Hepatocyte (in vitro differentiated cells): ENCODE results near the gene ANKS1B. TPM values are rescaled to one million over a fixed set of nuclear protein-coding genes. Genes with fewer than 3 reads are reported as not detected.

Source experiments
- DNase-seq: peaks from one replicate; pipeline ENCODE4 v3.0.0-alpha.2; 2016; ENCODE audit warnings: low spot score
- H2AFZ ChIP-seq: fragments of 200-600 bp; sonication (generic); 2 replicates; pipeline ENCODE4 v1.6.0; 2016; ENCODE audit warnings: antibody characterized with exemption, mild to moderate bottlenecking
- H3K27ac ChIP-seq: fragments of 200-600 bp; sonication (generic); 2 replicates; pipeline ENCODE4 v1.5.1; 2016; ENCODE audit warnings: mild to moderate bottlenecking
- H3K27me3 ChIP-seq: fragments of 200-600 bp; sonication (generic); 2 replicates; pipeline ENCODE4 v1.6.1; 2016
- H3K36me3 ChIP-seq: fragments of 200-600 bp; sonication (generic); replicated peaks from 2 replicates; pipeline ENCODE4 v1.5.1; 2016; ENCODE audit warnings: low read depth; ENCODE audit not compliant: insufficient read depth
- H3K4me1 ChIP-seq: fragments of 200-600 bp; sonication (generic); 2 replicates; pipeline ENCODE4 v1.5.1; 2016; ENCODE audit warnings: mild to moderate bottlenecking, moderate library complexity; ENCODE audit not compliant: insufficient read depth
- H3K4me2 ChIP-seq: fragments of 200-600 bp; sonication (generic); 2 replicates; pipeline ENCODE4 v1.6.0; 2016
- H3K4me3 ChIP-seq: fragments of 200-600 bp; sonication (generic); 2 replicates; pipeline ENCODE4 v1.5.1; 2016; ENCODE audit warnings: mild to moderate bottlenecking
- H3K79me2 ChIP-seq: fragments of 200-600 bp; sonication (generic); 2 replicates; pipeline ENCODE4 v1.6.0; 2017; ENCODE audit warnings: mild to moderate bottlenecking
- H3K9me2 ChIP-seq: fragments of 200-600 bp; sonication (generic); replicated peaks from 2 replicates; pipeline ENCODE4 v1.6.0; 2017; ENCODE audit warnings: mild to moderate bottlenecking; ENCODE audit not compliant: insufficient read depth
- H3K9me3 ChIP-seq: fragments of 200-600 bp; sonication (generic); 2 replicates; pipeline ENCODE4 v1.5.1; 2016; ENCODE audit warnings: low read depth, mild to moderate bottlenecking
- H4K20me1 ChIP-seq: fragments of 200-600 bp; sonication (generic); 2 replicates; pipeline ENCODE4 v1.6.0; 2016; ENCODE audit warnings: mild to moderate bottlenecking; ENCODE audit not compliant: insufficient read depth, poor library complexity, severe bottlenecking
- CTCF ChIP-seq: fragments of 200-600 bp; sonication (generic); IDR thresholded peaks from 2 replicates; pipeline ENCODE4 v1.5.1; 2016; ENCODE audit warnings: antibody characterized with exemption, mild to moderate bottlenecking; ENCODE audit not compliant: poor library complexity
- EZH2 ChIP-seq: fragments of 200-600 bp; sonication (generic); IDR thresholded peaks from 2 replicates; pipeline ENCODE4 v1.6.1; 2016; ENCODE audit warnings: antibody characterized with exemption, mild to moderate bottlenecking, borderline replicate concordance
- EZH2phosphoT487 ChIP-seq: fragments of 200-600 bp; sonication (generic); IDR thresholded peaks from one replicate; pipeline ENCODE4 v1.6.1; 2018; ENCODE audit warnings: antibody characterized with exemption, mild to moderate bottlenecking, low read depth, moderate library complexity; ENCODE audit not compliant: unreplicated experiment, severe bottlenecking
- WGBS: methylation state at CpG from one replicate; pipeline ENCODE4 v1.1.6; 2016; ENCODE audit warnings: low lambda C conversion rate; ENCODE audit errors: missing lambda C conversion rate; 5-methylcytosine and 5-hydroxymethylcytosine counted together
- polyA plus RNA-seq: library from polyadenylated mRNA; unstranded; fragments of >200 nt; fragmentation: Nextera tagmentation; extraction: Ambion mirVana; gene quantifications from 2 replicates; pipeline ENCODE4 v1.2.1, GENCODE V29; 2016
- total RNA-seq: library from RNA; depleted of rRNA; stranded (reverse); fragments of >200 nt; gene quantifications from 2 replicates; pipeline ENCODE4 v1.2.3, GENCODE V29; 2014

Gene ANKS1B
- total and polyA plus RNA-seq, 2 experiments from 2014 or later, result 1.6 to 2.2 TPM

DNA sequence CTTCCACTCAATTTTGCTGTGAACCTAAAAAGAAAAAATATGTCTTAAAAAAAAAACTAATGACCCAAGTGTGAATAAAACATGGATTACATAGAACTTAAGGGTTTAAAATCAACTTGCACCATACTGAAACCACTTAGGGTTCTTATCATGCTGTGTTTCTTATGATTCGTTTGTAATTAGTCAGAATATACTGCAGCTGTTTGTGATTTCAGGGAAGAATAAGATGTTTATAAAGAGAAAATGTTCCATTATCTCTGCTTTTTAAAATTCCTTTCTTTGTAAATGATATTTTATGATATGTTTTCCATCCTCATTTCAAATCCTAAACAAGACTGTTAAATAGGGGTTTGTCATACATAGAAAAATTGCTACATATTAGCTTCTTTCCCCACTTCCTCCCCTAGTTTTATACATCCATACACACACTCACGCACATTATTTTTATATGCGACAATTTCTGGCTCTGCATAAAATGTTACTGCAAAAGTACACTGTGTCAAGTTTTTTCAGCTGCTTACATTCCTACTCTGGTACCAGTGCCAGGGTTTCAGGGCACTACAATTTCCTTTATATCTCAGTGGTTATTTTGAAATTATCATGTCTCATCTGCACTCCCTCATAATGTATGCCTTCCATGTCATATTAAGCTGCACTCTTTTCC lies 612.3 kb downstream of the ANKS1B start:
- no peak for DNase-seq
- Histone ChIP-seq H3K27me3 (no peaks in the 10 kb centered on the region), H2AFZ (no peak overlapping the region), H3K4me2 (no peak overlapping the region), H3K4me3 (no peak overlapping the region), H3K9me3 (no peaks in the 10 kb centered on the region), H4K20me1 (no peaks in the 10 kb centered on the region), H3K36me3 (no peaks in the 10 kb centered on the region), H3K4me1 (no peaks in the 10 kb centered on the region), H3K27ac (no peak overlapping the region), H3K9me2 (no peaks in the 10 kb centered on the region), H3K79me2 (no peaks in the 10 kb centered on the region)
- WGBS, result 48% methylated on average over 3 of the region's 3 CpGs
- TF ChIP-seq CTCF, result no peak
- TF ChIP-seq EZH2, result no peak
- TF ChIP-seq EZH2phosphoT487, result no peak

DNA sequence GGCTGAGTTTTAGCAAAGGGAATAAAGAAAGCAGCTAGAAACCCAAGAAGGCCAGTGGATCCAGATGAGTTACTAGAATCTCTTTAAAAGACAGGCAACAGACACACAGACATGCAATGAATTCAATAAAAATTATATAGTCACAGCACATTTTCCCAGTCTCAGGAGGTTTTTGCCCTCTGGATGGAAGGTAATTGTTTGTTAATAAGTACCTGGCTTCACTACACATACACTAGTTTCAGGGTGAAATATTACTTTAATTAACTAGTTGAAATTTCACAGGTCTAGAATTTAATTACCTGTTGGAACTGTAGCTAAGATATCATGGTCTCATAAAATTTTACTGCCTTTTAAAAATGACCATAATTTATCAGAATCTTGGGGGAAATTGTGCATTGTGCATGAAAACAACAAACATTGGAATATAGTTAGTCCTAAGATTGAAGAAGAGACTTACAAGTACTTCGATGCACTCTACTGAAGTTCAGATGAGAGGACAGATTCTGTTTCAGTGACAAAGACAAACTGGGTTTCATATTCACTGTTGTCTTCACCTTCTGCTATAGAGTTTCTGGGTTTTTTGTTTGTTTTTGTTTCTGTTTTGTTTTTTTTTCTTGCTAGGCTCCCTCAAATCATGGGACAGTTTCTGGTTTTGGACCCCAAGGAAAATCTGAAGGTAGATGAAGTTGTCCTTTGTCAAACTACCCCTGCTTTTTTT lies 614.2 kb downstream of the ANKS1B start:
- DNase-seq, result no peak
- no peaks in the 10 kb centered on the region for H3K4me1 ChIP-seq
- H3K27ac ChIP-seq, result no peak overlapping the region
- no peak overlapping the region for H3K4me2 ChIP-seq
- no peak overlapping the region for H3K4me3 ChIP-seq
- H3K79me2 ChIP-seq, result no peaks in the 10 kb centered on the region
- 83% methylated on average over 1 of the region's 1 CpG for WGBS
- TF ChIP-seq CTCF (no peak), EZH2phosphoT487 (no peak), EZH2 (no peak)
- H3K27me3 ChIP-seq, result no peaks in the 10 kb centered on the region
- no peak overlapping the region for H2AFZ ChIP-seq
- no peaks in the 10 kb centered on the region for H3K9me2 ChIP-seq
- no peaks in the 10 kb centered on the region for H4K20me1 ChIP-seq
- H3K9me3 ChIP-seq, result no peaks in the 10 kb centered on the region
- no peaks in the 10 kb centered on the region for H3K36me3 ChIP-seq

- no peak overlapping the region for H3K27ac ChIP-seq
- 91% methylated on average over 3 of the region's 3 CpGs for WGBS
- no peaks in the 10 kb centered on the region for H3K9me3 ChIP-seq
- DNase-seq, result no peak
- H2AFZ ChIP-seq, result no peak overlapping the region
- no peaks in the 10 kb centered on the region for H3K9me2 ChIP-seq
- H3K4me1 ChIP-seq, result no peaks in the 10 kb centered on the region
- H3K4me2 ChIP-seq, result no peak overlapping the region
- no peaks in the 10 kb centered on the region for H4K20me1 ChIP-seq
- H3K36me3 ChIP-seq, result no peaks in the 10 kb centered on the region
- H3K27me3 ChIP-seq, result no peaks in the 10 kb centered on the region
- no peaks in the 10 kb centered on the region for H3K79me2 ChIP-seq
- no peak overlapping the region for H3K4me3 ChIP-seq
- TF ChIP-seq EZH2, result no peak
- TF ChIP-seq CTCF, result no peak
- TF ChIP-seq EZH2phosphoT487, result no peak
These were observed 617.6 kb downstream of the ANKS1B start for GRCh38 chr12:99367181-99367580.
